T-helper 1 cell treated with Interleukin-12 subunit alpha and Interleukin-12 subunit beta and Interleukin-4 antibody, amounts not matched to agents 30 μg/mL and 1 μg/mL, for 36 hours (primary cell): ENCODE data around the gene PDS5B.

Source experiments
- H3K27ac Mint-ChIP-seq: one replicate; pipeline ENCODE4 v1.8.0; 2021; ENCODE audit warnings: mild to moderate bottlenecking, mixed read lengths
- H3K27me3 Mint-ChIP-seq: one replicate; pipeline ENCODE4 v1.8.0; 2021; ENCODE audit warnings: low read depth, mixed read lengths
- H3K36me3 Mint-ChIP-seq: one replicate; pipeline ENCODE4 v1.8.0; 2021; ENCODE audit warnings: low read depth, mixed read lengths
- H3K4me1 Mint-ChIP-seq: one replicate; pipeline ENCODE4 v1.8.0; 2021; ENCODE audit warnings: low read depth, mixed read lengths
- H3K4me3 Mint-ChIP-seq: one replicate; pipeline ENCODE4 v1.8.0; 2021; ENCODE audit warnings: mild to moderate bottlenecking, moderate library complexity, mixed read lengths
- H3K9me3 Mint-ChIP-seq: one replicate; pipeline ENCODE4 v1.8.0; 2021; ENCODE audit warnings: mixed read lengths

The PDS5B gene

DNA sequence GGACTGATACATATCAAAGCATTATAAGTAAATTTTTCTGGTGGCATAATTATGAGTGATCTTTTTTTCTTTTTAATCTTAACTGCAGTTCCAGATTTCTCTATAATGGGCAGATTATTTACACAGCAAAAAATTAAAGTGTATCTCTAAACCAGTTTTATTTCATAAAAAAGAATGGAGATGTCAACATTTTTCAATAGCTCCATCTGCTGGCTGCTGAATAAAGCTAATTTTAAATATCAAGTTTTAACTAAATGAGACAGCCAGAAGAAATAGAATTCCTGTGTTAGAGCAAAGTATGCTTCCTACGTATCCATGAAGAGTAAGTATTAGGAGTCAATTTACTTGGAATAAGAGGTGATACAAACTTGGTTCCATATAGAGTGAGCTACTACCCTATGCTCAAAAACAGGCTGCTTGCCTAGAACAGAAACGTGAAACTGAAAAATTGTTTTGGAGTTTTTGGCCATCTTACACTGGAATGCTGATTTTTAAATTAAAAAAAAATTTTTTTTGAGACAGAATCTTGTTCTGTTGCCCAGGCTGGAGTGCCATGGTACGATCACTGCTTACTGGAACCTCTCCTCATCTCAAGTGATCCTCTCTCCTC, 5.0 kb upstream of the PDS5B start:
- Mint-ChIP-seq H3K4me3 (no peak overlapping the region), H3K9me3 (peaks cover 23% of the 10 kb centered on the region), H3K36me3 (peaks cover 6% of the 10 kb centered on the region), H3K27ac (no peak overlapping the region), H3K27me3 (peaks cover 27% of the 10 kb centered on the region), H3K4me1 (peaks cover 8% of the 10 kb centered on the region)

- Mint-ChIP-seq H3K27ac (no peak overlapping the region), H3K36me3 (peaks cover 2% of the 10 kb centered on the region)
These were observed 4.0 kb upstream of the PDS5B start for GRCh38 chr13:32582281-32582680.

GRCh38 chr13:32582991-32583390, 3.3 kb upstream of the PDS5B start:
- Mint-ChIP-seq H3K27me3 (peaks cover 27% of the 10 kb centered on the region), H3K36me3 (no peaks in the 10 kb centered on the region), H3K4me3 (no peak overlapping the region)

More at GRCh38 chr13:32582281-32582680, 4.0 kb upstream of the PDS5B start:
- peaks cover 16% of the 10 kb centered on the region for H3K9me3 Mint-ChIP-seq
- peaks cover 8% of the 10 kb centered on the region for H3K4me1 Mint-ChIP-seq
- H3K27me3 Mint-ChIP-seq, result peaks cover 27% of the 10 kb centered on the region
- no peak overlapping the region for H3K4me3 Mint-ChIP-seq

DNA sequence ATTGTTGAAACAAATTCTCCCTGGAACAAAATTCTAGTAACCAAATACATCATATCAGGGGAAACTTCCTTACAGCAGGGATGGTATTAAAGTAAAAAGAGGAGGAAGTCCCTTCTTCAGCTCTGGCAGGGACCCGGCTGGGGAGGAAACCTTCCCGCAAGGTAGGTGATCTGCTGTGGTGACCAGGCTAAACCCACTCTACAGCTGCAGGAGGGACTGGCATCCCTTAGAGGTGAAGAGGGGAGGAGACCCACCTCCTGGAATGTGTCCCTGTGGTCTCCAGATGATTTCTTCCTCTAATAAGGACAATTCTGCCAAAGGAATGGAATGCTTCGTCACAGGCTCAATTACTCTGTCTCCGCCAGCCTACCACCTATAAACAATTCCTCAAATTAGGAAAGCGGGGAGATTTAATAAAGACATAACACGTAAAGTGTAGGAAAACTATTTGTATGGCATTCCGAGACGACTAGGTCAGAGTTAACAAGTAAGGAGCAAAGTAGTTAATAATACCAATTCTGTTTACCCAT, 637 bp upstream of the PDS5B start:
- Mint-ChIP-seq H3K27me3 (peaks cover 24% of the 10 kb centered on the region), H3K4me3 (peak overlapping the region; percentile 84), H3K27ac (peak overlapping the region; percentile 84), H3K4me1 (peaks cover 32% of the 10 kb centered on the region), H3K36me3 (no peaks in the 10 kb centered on the region), H3K9me3 (no peaks in the 10 kb centered on the region)

More at GRCh38 chr13:32582991-32583390, 3.3 kb upstream of the PDS5B start:
- Mint-ChIP-seq H3K4me1 (peaks cover 13% of the 10 kb centered on the region), H3K9me3 (peaks cover 9% of the 10 kb centered on the region), H3K27ac (no peak overlapping the region)

GRCh38 chr13:32587011-32587810, 959 bp downstream of the PDS5B start:
- Mint-ChIP-seq H3K36me3 (no peaks in the 10 kb centered on the region), H3K27ac (peak overlapping the region; percentile 89), H3K9me3 (no peaks in the 10 kb centered on the region), H3K4me3 (peak overlapping the region; percentile 93), H3K27me3 (peaks cover 22% of the 10 kb centered on the region), H3K4me1 (peaks cover 37% of the 10 kb centered on the region)

- peak overlapping the region; percentile 89 for H3K27ac Mint-ChIP-seq
- peak overlapping the region; percentile 93 for H3K4me3 Mint-ChIP-seq
- H3K36me3 Mint-ChIP-seq, result no peaks in the 10 kb centered on the region
- peaks cover 39% of the 10 kb centered on the region for H3K4me1 Mint-ChIP-seq
- no peaks in the 10 kb centered on the region for H3K9me3 Mint-ChIP-seq
- H3K27me3 Mint-ChIP-seq, result peaks cover 20% of the 10 kb centered on the region
These were observed 1.5 kb downstream of the PDS5B start for GRCh38 chr13:32587811-32588170.

GRCh38 chr13:32588736-32589135, 2.5 kb downstream of the PDS5B start:
- no peaks in the 10 kb centered on the region for H3K9me3 Mint-ChIP-seq
- H3K36me3 Mint-ChIP-seq, result no peaks in the 10 kb centered on the region
- H3K4me3 Mint-ChIP-seq, result peak overlapping the region; percentile 68
- peak overlapping the region; percentile 4 for H3K27ac Mint-ChIP-seq
- H3K27me3 Mint-ChIP-seq, result peaks cover 17% of the 10 kb centered on the region
- peaks cover 45% of the 10 kb centered on the region for H3K4me1 Mint-ChIP-seq

DNA sequence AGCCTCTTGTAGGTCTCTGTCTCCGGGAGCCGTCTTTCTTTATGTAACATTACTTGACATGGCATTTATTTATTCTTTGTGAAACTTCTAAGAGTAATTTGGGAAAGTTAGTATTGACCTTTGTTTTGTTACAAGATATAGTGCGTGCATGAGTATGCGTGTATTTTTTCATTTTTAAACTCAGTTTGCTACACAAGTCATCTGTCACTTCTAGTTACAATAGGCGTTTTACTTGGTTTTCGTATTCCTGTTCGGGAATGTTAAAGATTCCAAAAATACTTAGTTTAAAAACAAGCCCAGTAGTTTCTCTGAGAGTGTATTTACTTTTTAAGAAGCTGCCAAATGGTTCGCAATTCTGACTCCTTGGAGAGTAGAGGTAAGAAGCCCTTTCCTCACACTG, 3.2 kb downstream of the PDS5B start:
- no peak overlapping the region for H3K27ac Mint-ChIP-seq
- H3K36me3 Mint-ChIP-seq, result no peaks in the 10 kb centered on the region
- H3K4me3 Mint-ChIP-seq, result no peak overlapping the region
- peaks cover 45% of the 10 kb centered on the region for H3K4me1 Mint-ChIP-seq
- H3K9me3 Mint-ChIP-seq, result no peaks in the 10 kb centered on the region
- H3K27me3 Mint-ChIP-seq, result peaks cover 13% of the 10 kb centered on the region

DNA sequence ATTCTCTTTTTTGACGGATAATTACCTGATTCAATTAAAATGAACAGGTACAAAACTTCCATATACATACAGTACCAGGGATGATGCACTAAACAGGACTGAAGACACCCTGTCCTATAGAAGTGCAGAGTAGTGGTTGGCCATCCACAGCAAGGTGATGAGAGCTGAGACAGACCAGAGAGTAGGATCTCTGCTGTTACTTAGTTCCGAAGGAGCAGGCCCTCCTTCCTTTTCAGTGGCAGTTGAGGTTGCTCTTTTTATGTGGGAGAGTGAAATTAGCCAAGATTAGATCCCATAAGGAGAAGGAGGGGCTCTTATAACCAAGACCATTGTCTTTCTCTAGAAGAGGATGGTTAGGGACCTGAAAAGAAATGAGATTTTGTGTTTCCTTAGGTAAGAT, 4.0 kb downstream of the PDS5B start:
- Mint-ChIP-seq H3K4me3 (no peak overlapping the region), H3K27ac (no peak overlapping the region), H3K9me3 (no peaks in the 10 kb centered on the region), H3K36me3 (no peaks in the 10 kb centered on the region), H3K4me1 (peaks cover 43% of the 10 kb centered on the region), H3K27me3 (peaks cover 6% of the 10 kb centered on the region)

DNA sequence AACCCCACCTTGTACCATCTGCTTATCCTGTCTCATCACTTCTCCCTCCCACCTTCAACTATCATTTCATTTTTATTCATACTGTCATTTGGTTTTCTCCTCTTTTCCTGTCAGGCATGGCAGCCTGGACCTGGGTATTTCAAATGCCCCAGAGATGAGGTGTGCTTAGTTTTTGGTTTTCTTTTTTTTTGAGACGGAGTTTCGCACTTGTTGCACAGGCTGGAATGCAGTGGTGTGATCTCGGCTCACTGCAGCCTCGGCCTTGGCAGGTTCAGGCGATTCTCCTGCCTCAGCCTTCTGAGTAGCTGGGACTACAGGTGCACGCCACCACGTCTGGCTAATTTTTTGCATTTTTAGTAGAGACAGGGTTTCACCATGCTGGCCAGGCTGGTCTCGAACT, 5.8 kb downstream of the PDS5B start:
- Mint-ChIP-seq H3K36me3 (no peaks in the 10 kb centered on the region), H3K9me3 (no peaks in the 10 kb centered on the region), H3K27me3 (no peaks in the 10 kb centered on the region), H3K4me3 (no peak overlapping the region), H3K27ac (no peak overlapping the region), H3K4me1 (peaks cover 43% of the 10 kb centered on the region)

DNA sequence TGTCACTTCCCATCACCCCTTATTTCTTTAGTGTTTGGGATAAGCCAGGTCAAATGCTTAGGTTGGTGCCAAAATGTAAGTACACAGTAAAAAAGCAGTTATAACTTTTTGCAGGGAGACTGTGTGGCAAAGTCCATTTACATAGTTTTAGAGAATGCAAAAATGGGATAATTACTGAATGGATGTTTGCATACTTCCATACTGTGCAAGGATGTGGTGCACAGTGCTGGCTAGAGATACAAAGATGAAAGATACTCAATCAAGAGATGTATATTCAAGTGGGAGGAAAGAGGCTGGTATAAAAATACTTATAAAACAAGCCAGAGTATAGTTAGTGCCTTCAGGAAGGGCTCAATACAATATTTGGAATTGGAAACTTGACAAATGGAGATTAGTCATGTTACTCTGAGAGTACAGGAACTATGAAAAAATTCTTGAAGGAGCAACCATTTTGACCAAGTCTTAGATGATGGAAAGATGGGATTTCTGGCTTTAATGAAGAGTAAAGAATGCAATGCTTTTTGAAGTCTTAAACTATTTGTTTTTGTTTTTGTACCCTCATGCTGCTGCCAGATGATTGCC, 8.0 kb downstream of the PDS5B start:
- Mint-ChIP-seq H3K36me3 (no peaks in the 10 kb centered on the region), H3K27ac (no peak overlapping the region), H3K4me3 (no peak overlapping the region), H3K27me3 (no peaks in the 10 kb centered on the region), H3K4me1 (peaks cover 28% of the 10 kb centered on the region), H3K9me3 (no peaks in the 10 kb centered on the region)

DNA sequence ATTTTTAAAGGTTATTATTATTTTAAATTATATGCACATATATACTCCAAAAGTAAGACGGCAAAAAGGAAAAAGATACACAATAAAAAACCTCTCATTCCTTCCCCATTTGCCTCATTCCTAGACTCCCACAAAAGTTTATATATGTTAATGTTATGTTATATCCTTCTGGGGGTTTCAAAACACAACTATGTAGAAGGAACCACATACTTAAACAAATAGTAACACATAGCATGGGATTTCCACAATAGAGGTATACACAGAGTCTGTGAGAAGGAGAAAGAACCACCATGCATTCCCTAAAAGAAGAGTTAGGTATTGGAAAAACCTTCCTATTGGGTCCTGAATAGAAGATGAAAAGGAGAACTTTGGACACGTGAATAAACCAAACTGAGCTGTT, 9.1 kb downstream of the PDS5B start:
- H3K27ac Mint-ChIP-seq, result no peak overlapping the region

DNA sequence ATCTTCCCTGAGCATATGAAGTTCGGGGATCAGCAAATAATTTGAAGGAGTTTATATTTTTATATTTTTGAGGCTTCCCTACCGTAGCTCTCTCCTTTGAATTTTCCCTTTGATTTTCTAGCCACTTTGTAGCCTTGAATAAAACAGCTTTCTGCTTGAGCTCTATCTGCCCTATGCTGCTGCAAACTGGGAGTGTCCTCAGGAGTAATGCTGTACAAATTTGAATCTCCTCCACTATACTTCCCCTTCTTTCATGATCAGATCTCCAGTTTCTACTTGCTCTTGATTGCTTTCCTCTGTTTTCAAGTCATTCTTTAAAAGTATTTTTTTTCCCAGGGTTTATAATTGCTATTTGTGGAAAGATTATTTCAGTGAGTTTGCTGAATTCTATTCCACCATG, 14.6 kb downstream of the PDS5B start:
- Mint-ChIP-seq H3K4me1 (peaks cover 21% of the 10 kb centered on the region), H3K27me3 (no peaks in the 10 kb centered on the region), H3K27ac (no peak overlapping the region), H3K9me3 (peaks cover 24% of the 10 kb centered on the region), H3K4me3 (no peak overlapping the region), H3K36me3 (peaks cover 28% of the 10 kb centered on the region)

More for the DNA sequence above, 9.1 kb downstream of the PDS5B start:
- Mint-ChIP-seq H3K4me1 (peaks cover 27% of the 10 kb centered on the region), H3K4me3 (no peak overlapping the region), H3K27me3 (no peaks in the 10 kb centered on the region), H3K36me3 (peaks cover 5% of the 10 kb centered on the region), H3K9me3 (no peaks in the 10 kb centered on the region)

DNA sequence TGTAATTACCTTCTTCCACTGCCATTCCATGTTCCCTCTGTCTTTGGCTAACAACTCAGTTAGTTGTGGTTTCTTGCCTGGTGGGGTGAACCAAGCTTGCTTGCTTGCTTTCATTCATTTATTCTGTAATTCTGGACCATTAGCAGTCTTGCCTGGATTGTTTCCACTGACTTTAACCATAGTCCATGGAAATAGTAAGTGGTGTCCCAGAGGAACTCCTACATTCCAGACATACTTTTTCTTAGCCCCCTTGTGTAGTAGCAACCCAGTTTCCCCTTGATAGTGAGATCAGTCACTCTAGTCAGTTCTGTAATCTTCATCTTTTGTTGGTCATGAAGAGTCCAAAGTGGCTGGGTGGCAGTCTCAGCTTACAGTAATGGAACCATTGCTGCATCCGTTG, 23.2 kb downstream of the PDS5B start:
- Mint-ChIP-seq H3K4me1 (peaks cover 19% of the 10 kb centered on the region), H3K27me3 (no peaks in the 10 kb centered on the region), H3K9me3 (peaks cover 32% of the 10 kb centered on the region), H3K36me3 (peaks cover 35% of the 10 kb centered on the region), H3K27ac (no peak overlapping the region), H3K4me3 (no peak overlapping the region)

DNA sequence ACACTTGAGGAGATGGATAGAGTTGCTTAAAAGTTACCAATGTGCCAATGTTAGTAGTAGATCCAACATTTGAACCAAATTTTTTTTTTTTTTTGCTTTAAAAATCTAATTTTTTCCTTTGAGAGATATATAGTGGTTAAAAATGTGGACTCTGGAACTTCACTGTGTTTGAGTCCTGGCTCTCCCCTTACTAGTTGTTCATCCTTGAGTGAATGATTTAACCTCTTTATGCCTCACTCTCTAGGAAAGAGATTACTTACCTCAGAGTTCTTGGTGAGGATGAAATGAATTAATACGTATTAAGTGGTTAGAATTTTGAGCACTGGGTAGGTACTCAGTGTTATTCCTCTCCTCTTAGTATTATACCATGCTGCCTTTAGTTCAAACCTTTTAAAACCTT, 24.3 kb downstream of the PDS5B start:
- H3K27ac Mint-ChIP-seq, result no peak overlapping the region
- peaks cover 11% of the 10 kb centered on the region for H3K4me1 Mint-ChIP-seq
- H3K4me3 Mint-ChIP-seq, result no peak overlapping the region
- H3K36me3 Mint-ChIP-seq, result peaks cover 28% of the 10 kb centered on the region
- H3K9me3 Mint-ChIP-seq, result peaks cover 22% of the 10 kb centered on the region
- H3K27me3 Mint-ChIP-seq, result no peaks in the 10 kb centered on the region
